K562 (cell line): Measurements from ENCODE around the gene CUL4B. TPM values are rescaled to one million over a fixed set of nuclear protein-coding genes. Genes with fewer than 3 reads are reported as not detected.

ENCODE experiments used
- ATF7 ChIP-seq: fragments of 450-650 bp; IDR thresholded peaks from 2 replicates; pipeline ENCODE4 v1.7.1; 2014; ENCODE audit warnings: mild to moderate bottlenecking, moderate library complexity
- CBFA2T3 ChIP-seq: fragments of 450-650 bp; IDR thresholded peaks from 2 replicates; pipeline ENCODE4 v1.6.1; 2017
- HDGF ChIP-seq: fragments of 450-650 bp; IDR thresholded peaks from 2 replicates; pipeline ENCODE4 v1.6.1; 2016
- KDM1A ChIP-seq, 2 experiments: fragments of 450-650 bp; IDR thresholded peaks; 2 replicates each; pipeline ENCODE4 v1.6.1; 2016; ENCODE audit warnings: mild to moderate bottlenecking in 2 of 2
- PHTF2 ChIP-seq: fragments of 250-450 bp; sonication (Bioruptor Pico); IDR thresholded peaks from 2 replicates; pipeline ENCODE4 v1.5.0; 2021; ENCODE audit warnings: mild to moderate bottlenecking
- polyA plus RNA-seq, 8 experiments: library from polyadenylated mRNA; depleted of rRNA in 4 of 8; stranded (reverse) in 5 of 8; unstranded in 3 of 8; fragments of >200 nt; fragmentation: Nextera tagmentation in 2 of 8; fragmentation: Illumina TruSeq in 1 of 8; extraction: Ambion mirVana in 2 of 8; extraction: Trizol in 1 of 8; gene quantifications; 2 replicates each; pipeline versions ENCODE4 v1.2.1 to v1.2.3, GENCODE V29; 2011 to 2014; ENCODE audit warnings: inconsistent platforms in 1 of 8, missing spikeins in 1 of 8
- total RNA-seq, 7 experiments: library from RNA; depleted of rRNA in 6 of 7; stranded (reverse); fragments of >200 nt in 6 of 7; fragmentation: Illumina TruSeq in 2 of 7; extraction: Trizol in 2 of 7; gene quantifications; 2 replicates each; pipeline versions ENCODE4 v1.2.1 to v1.2.3, GENCODE V29; 2011 to 2021; ENCODE audit warnings: low replicate concordance in 1 of 7
- TF ChIP-seq, protein P1 (sequence below), 2 experiments: fragments of 450-650 bp in 1 of 2; sonication (generic) in 1 of 2; formaldehyde crosslinking in 1 of 2; IDR thresholded peaks; 2 replicates each; pipeline versions ENCODE4 v1.7.1 to v1.9.0; 2016 to 2022; ENCODE audit warnings: inconsistent platforms in 1 of 2, mild to moderate bottlenecking in 1 of 2, missing genetic modification reagents in 1 of 2

The CUL4B gene
- total and polyA plus RNA-seq, 9 of the 15 experiments (the other 6 are each of a cell fraction or from before 2014, with no cell fraction given): 15.0 to 41.7 (median 37.5) TPM

- TF ChIP-seq, protein P1, sequence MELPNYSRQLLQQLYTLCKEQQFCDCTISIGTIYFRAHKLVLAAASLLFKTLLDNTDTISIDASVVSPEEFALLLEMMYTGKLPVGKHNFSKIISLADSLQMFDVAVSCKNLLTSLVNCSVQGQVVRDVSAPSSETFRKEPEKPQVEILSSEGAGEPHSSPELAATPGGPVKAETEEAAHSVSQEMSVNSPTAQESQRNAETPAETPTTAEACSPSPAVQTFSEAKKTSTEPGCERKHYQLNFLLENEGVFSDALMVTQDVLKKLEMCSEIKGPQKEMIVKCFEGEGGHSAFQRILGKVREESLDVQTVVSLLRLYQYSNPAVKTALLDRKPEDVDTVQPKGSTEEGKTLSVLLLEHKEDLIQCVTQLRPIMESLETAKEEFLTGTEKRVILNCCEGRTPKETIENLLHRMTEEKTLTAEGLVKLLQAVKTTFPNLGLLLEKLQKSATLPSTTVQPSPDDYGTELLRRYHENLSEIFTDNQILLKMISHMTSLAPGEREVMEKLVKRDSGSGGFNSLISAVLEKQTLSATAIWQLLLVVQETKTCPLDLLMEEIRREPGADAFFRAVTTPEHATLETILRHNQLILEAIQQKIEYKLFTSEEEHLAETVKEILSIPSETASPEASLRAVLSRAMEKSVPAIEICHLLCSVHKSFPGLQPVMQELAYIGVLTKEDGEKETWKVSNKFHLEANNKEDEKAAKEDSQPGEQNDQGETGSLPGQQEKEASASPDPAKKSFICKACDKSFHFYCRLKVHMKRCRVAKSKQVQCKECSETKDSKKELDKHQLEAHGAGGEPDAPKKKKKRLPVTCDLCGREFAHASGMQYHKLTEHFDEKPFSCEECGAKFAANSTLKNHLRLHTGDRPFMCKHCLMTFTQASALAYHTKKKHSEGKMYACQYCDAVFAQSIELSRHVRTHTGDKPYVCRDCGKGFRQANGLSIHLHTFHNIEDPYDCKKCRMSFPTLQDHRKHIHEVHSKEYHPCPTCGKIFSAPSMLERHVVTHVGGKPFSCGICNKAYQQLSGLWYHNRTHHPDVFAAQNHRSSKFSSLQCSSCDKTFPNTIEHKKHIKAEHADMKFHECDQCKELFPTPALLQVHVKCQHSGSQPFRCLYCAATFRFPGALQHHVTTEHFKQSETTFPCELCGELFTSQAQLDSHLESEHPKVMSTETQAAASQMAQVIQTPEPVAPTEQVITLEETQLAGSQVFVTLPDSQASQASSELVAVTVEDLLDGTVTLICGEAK (IDR thresholded peaks at IDR 0.05): peak; percentile 92
- TF ChIP-seq, protein P1 (CRISPR knock-in tag; IDR thresholded peaks at IDR 0.05): peak; percentile 83
- TF ChIP-seq CBFA2T3: peak; percentile 49; the same call in 1 of the 2 replicates
- TF ChIP-seq HDGF: no peak
- TF ChIP-seq ATF7: no peak
- TF ChIP-seq KDM1A (IDR thresholded peaks at IDR 0.05): peak in 1 of 2 experiments; percentile 27; a peak in 1 of 4 replicates
- TF ChIP-seq PHTF2 (CRISPR knock-in tag): no peak
Observed at GRCh38 chrX:120570011-120570600, 9.3 kb upstream of the CUL4B start (continued).
